Measurements from ENCODE around the gene SELPLG.

DNA sequence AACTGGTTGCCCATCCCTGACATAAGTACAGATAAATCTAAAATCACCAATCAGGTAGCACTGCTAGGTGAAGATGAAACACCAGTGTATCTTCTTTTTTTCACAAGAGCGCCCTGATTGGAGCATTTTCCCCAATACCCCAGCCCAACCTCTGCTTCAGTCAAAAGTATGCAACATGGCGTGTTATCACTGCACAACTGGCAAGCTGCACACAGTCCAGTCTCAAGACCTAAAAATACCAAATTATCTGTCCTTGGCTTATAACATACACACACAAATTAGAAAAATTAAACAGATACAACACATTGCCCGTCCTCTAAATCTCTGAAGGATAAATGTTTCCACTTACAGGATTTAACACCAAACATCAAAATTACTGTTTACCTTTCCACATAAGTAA, 20.2 kb upstream of the SELPLG start:
- TF ChIP-seq, protein P1, sequence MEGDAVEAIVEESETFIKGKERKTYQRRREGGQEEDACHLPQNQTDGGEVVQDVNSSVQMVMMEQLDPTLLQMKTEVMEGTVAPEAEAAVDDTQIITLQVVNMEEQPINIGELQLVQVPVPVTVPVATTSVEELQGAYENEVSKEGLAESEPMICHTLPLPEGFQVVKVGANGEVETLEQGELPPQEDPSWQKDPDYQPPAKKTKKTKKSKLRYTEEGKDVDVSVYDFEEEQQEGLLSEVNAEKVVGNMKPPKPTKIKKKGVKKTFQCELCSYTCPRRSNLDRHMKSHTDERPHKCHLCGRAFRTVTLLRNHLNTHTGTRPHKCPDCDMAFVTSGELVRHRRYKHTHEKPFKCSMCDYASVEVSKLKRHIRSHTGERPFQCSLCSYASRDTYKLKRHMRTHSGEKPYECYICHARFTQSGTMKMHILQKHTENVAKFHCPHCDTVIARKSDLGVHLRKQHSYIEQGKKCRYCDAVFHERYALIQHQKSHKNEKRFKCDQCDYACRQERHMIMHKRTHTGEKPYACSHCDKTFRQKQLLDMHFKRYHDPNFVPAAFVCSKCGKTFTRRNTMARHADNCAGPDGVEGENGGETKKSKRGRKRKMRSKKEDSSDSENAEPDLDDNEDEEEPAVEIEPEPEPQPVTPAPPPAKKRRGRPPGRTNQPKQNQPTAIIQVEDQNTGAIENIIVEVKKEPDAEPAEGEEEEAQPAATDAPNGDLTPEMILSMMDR (IDR thresholded peaks at IDR 0.05): no peak
- no peak for TF ChIP-seq EP300 (IDR thresholded peaks at IDR 0.05)

Measured in ovary (tissue), 3 donors.